AG20443 (cell line): ENCODE results near the gene TNPO3.

Experiments
- DNase-seq: peaks from one replicate; pipeline ENCODE4 v3.0.0; 2012; ENCODE audit warnings: low spot score, mixed read lengths

TNPO3 gene

GRCh38 chr7:129054438-129055293 is at the start of gene TNPO3:
Gene TNPO3, minus strand, starts transcription at chr7:129055111. Its CDS starts 341 bp downstream, at chr7:129054770.
- DNase-seq = peak; percentile 97

GRCh38 chr7:129103561-129104324 is 48.8 kb upstream of the TNPO3 start:
- no peak for DNase-seq

GRCh38 chr7:129101746-129102145 is 46.8 kb upstream of the TNPO3 start:
- DNase-seq = no peak

GRCh38 chr7:129100827-129101166 is 45.9 kb upstream of the TNPO3 start:
- no peak for DNase-seq

- DNase-seq = no peak
These were observed 43.6 kb upstream of the TNPO3 start for GRCh38 chr7:129098409-129099084.

- no peak for DNase-seq
These were observed 40.3 kb upstream of the TNPO3 start for GRCh38 chr7:129095258-129095657.

GRCh38 chr7:129094501-129094900 is 39.6 kb upstream of the TNPO3 start:
- no peak for DNase-seq

- no peak for DNase-seq
These were observed 39.1 kb upstream of the TNPO3 start for GRCh38 chr7:129093867-129094456.

- DNase-seq = peak; percentile 88
These were observed 36.6 kb upstream of the TNPO3 start for GRCh38 chr7:129091484-129092002.

GRCh38 chr7:129090300-129090907 is 35.5 kb upstream of the TNPO3 start:
- no peak for DNase-seq

- no peak for DNase-seq
These were observed 34.8 kb upstream of the TNPO3 start for GRCh38 chr7:129089521-129090212.

- DNase-seq = no peak
These were observed 30.1 kb upstream of the TNPO3 start for GRCh38 chr7:129084801-129085551.

GRCh38 chr7:129083525-129083924 is 28.6 kb upstream of the TNPO3 start:
- DNase-seq = no peak

- DNase-seq = no peak
These were observed 23.5 kb upstream of the TNPO3 start for GRCh38 chr7:129078455-129078854.

- DNase-seq = no peak
These were observed 22.0 kb upstream of the TNPO3 start for GRCh38 chr7:129076886-129077285.

- DNase-seq = no peak
These were observed 20.1 kb upstream of the TNPO3 start for GRCh38 chr7:129074994-129075393.

- no peak for DNase-seq
These were observed 19.5 kb upstream of the TNPO3 start for GRCh38 chr7:129074361-129074871.

GRCh38 chr7:129073738-129074137 is 18.8 kb upstream of the TNPO3 start:
- no peak for DNase-seq

GRCh38 chr7:129073204-129073603 is 18.3 kb upstream of the TNPO3 start:
- no peak for DNase-seq

GRCh38 chr7:129072479-129073011 is 17.6 kb upstream of the TNPO3 start:
- DNase-seq = no peak
